Forelimb muscle (tissue), 1 donor: Measurements from ENCODE around the gene MED26. TPM values are rescaled to one million over a fixed set of nuclear protein-coding genes. Genes with fewer than 3 reads are reported as not detected.
"Not testable (repeated sequence)": the region's sequence is repeated elsewhere in the genome, so short reads cannot be mapped to it uniquely, and the experiment has no call there.

Source experiments
- DNase-seq: peaks from one replicate; pipeline ENCODE4 v3.0.0-alpha.2; 2013; ENCODE audit warnings: low read depth
- polyA plus RNA-seq: library from polyadenylated mRNA; unstranded; fragments of 120-200 nt; gene quantifications from one replicate; pipeline ENCODE4 v1.2.1, GENCODE V29; 2013; ENCODE audit not compliant: insufficient read length

Gene MED26
- polyA plus RNA-seq, result 5.7 TPM

GRCh38 chr19:16628183-16628983, at the start of gene MED26:
Gene MED26, minus strand, starts transcription at chr19:16628204. Its CDS starts 261 bp downstream, at chr19:16627943.
- peak; percentile 82 for DNase-seq

GRCh38 chr19:16677055-16677454, 49.1 kb upstream of the MED26 start:
- DNase-seq, result no peak

GRCh38 chr19:16676101-16676798, 48.2 kb upstream of the MED26 start:
- no peak for DNase-seq

- not testable (repeated sequence) for DNase-seq
Measured at GRCh38 chr19:16673839-16674238, 45.8 kb upstream of the MED26 start.

GRCh38 chr19:16673231-16673630, 45.2 kb upstream of the MED26 start:
- no peak for DNase-seq

- no peak for DNase-seq
Measured at GRCh38 chr19:16671652-16672274, 43.8 kb upstream of the MED26 start.

- no peak for DNase-seq
Measured at GRCh38 chr19:16670291-16670690, 42.3 kb upstream of the MED26 start.

- DNase-seq, result not testable (repeated sequence)
Measured at GRCh38 chr19:16668702-16669101, 40.7 kb upstream of the MED26 start.

- no peak for DNase-seq
Measured at GRCh38 chr19:16668176-16668575, 40.2 kb upstream of the MED26 start.

- DNase-seq, result no peak
Measured at GRCh38 chr19:16661480-16662034, 33.6 kb upstream of the MED26 start.

GRCh38 chr19:16660763-16661479, 32.9 kb upstream of the MED26 start, which contains the start of gene TMEM38A:
Gene TMEM38A, plus strand, starts transcription at chr19:16661139. Its CDS starts 79 bp downstream, at chr19:16661218.
- DNase-seq, result no peak

GRCh38 chr19:16659832-16660708, 32.1 kb upstream of the MED26 start, which contains the start of gene SMIM7:
Gene SMIM7, minus strand, starts transcription at chr19:16660144. Its CDS starts 34 bp downstream, at chr19:16660110.
- DNase-seq, result peak; percentile 96

- no peak for DNase-seq
Measured at GRCh38 chr19:16659464-16659831, 31.4 kb upstream of the MED26 start.

- no peak for DNase-seq
Measured at GRCh38 chr19:16657384-16657783, 29.4 kb upstream of the MED26 start.

- DNase-seq, result no peak
Measured at GRCh38 chr19:16655727-16656126, 27.7 kb upstream of the MED26 start.

GRCh38 chr19:16654627-16655026, 26.6 kb upstream of the MED26 start:
- DNase-seq, result no peak

GRCh38 chr19:16654140-16654539, 26.1 kb upstream of the MED26 start:
- DNase-seq, result no peak

- DNase-seq, result no peak
Measured at GRCh38 chr19:16652854-16653253, 24.9 kb upstream of the MED26 start.

GRCh38 chr19:16651421-16652188, 23.6 kb upstream of the MED26 start:
- DNase-seq, result not testable (repeated sequence)

GRCh38 chr19:16650821-16651220, 22.8 kb upstream of the MED26 start:
- DNase-seq, result no peak
